Left lung (tissue), 10 donors: ENCODE measurements around the gene COL5A1. TPM values are rescaled to one million over a fixed set of nuclear protein-coding genes. Genes with fewer than 3 reads are reported as not detected.

Experiments used
- ATAC-seq: fragments of 200-7000 bp; cut with Tn5 transposase; one replicate; pipeline ENCODE4 v1.9.1; 2020; ENCODE audit warnings: moderate library complexity
- DNase-seq, 4 donors: peaks; one replicate each; pipeline ENCODE4 v3.0.0-alpha.2; 2013 to 2020
- H3K27ac ChIP-seq, 2 donors: fragments of 200-600 bp; sonication (generic) in 1 of 2; one replicate each; pipeline versions ENCODE4 v1.5.0 to v1.8.0; 2020 to 2021
- H3K27me3 ChIP-seq, 2 donors: fragments of 200-600 bp; sonication (generic) in 1 of 2; one replicate each; pipeline versions ENCODE4 v1.5.0 to v1.8.0; 2020 to 2021
- H3K36me3 ChIP-seq, 2 donors: fragments of 200-600 bp; sonication (generic) in 1 of 2; one replicate each; pipeline versions ENCODE4 v1.5.0 to v1.8.0; 2020 to 2021
- H3K4me1 ChIP-seq, 2 donors: fragments of 200-600 bp; one replicate each; pipeline ENCODE4 v1.8.0; 2021
- H3K4me3 ChIP-seq, 2 donors: fragments of 200-600 bp; sonication (generic) in 1 of 2; one replicate each; pipeline versions ENCODE4 v1.5.0 to v1.8.0; 2020 to 2021; ENCODE audit warnings: mild to moderate bottlenecking in 1 of 2
- H3K9me3 ChIP-seq, 2 donors: fragments of 200-600 bp; sonication (generic) in 1 of 2; one replicate each; pipeline versions ENCODE4 v1.5.0 to v1.8.0; 2020 to 2021
- intact Hi-C, 2 donors: fragments of 100-400 bp; cut with DNase I; formaldehyde crosslinking; loops; one replicate each; pipeline versions ENCODE4 v1.11.2 to v1.14.2; 2022
- polyA plus RNA-seq, 6 donors: library from polyadenylated mRNA; unstranded; fragments of 120-200 nt; gene quantifications; one replicate each; pipeline ENCODE4 v1.2.1, GENCODE V29; 2013; ENCODE audit not compliant: insufficient read length in 6 of 6
- total RNA-seq, 2 donors: library from RNA; stranded (reverse); fragmentation: NEBNext Ultra II Directional; extraction: Animal tissue kit (Norgen Biotek cat#: 25700); gene quantifications; one replicate each; pipeline ENCODE4 v1.2.1, GENCODE V29; 2021
- TF ChIP-seq, protein P1 (sequence below), 2 donors: fragments of 200-600 bp; sonication (generic) in 1 of 2; IDR thresholded peaks; one replicate each; pipeline versions ENCODE4 v1.5.0 to v1.8.0; 2021; ENCODE audit warnings: antibody characterized with exemption in 2 of 2
- donor health status: DM: no; HTN: yes; CAD: no.
- donor health status: DM: no; HTN: no; CAD: no.

COL5A1 gene
- total and polyA plus RNA-seq, 8 donors: 168 to 357 (median 213) TPM

- TF ChIP-seq, protein P1, sequence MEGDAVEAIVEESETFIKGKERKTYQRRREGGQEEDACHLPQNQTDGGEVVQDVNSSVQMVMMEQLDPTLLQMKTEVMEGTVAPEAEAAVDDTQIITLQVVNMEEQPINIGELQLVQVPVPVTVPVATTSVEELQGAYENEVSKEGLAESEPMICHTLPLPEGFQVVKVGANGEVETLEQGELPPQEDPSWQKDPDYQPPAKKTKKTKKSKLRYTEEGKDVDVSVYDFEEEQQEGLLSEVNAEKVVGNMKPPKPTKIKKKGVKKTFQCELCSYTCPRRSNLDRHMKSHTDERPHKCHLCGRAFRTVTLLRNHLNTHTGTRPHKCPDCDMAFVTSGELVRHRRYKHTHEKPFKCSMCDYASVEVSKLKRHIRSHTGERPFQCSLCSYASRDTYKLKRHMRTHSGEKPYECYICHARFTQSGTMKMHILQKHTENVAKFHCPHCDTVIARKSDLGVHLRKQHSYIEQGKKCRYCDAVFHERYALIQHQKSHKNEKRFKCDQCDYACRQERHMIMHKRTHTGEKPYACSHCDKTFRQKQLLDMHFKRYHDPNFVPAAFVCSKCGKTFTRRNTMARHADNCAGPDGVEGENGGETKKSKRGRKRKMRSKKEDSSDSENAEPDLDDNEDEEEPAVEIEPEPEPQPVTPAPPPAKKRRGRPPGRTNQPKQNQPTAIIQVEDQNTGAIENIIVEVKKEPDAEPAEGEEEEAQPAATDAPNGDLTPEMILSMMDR (IDR thresholded peaks at IDR 0.05): no peak
- DNase-seq (no peak), ATAC-seq (no peak)
- no peak overlapping the region for H3K4me3 ChIP-seq
- H3K9me3 ChIP-seq: no peaks in the 10 kb centered on the region
- peaks cover 0 to 5% of the 10 kb centered on the region in 2 donors for H3K36me3 ChIP-seq
- peaks cover 0 to 37% of the 10 kb centered on the region in 2 donors for H3K27me3 ChIP-seq
- H3K4me1 ChIP-seq: peaks cover 0 to 3% of the 10 kb centered on the region in 2 donors
- intact Hi-C loops: no loop called here
- H3K27ac ChIP-seq: no peak overlapping the region
Observed at GRCh38 chr9:134778156-134778555, 136.6 kb downstream of the COL5A1 start.

DNA sequence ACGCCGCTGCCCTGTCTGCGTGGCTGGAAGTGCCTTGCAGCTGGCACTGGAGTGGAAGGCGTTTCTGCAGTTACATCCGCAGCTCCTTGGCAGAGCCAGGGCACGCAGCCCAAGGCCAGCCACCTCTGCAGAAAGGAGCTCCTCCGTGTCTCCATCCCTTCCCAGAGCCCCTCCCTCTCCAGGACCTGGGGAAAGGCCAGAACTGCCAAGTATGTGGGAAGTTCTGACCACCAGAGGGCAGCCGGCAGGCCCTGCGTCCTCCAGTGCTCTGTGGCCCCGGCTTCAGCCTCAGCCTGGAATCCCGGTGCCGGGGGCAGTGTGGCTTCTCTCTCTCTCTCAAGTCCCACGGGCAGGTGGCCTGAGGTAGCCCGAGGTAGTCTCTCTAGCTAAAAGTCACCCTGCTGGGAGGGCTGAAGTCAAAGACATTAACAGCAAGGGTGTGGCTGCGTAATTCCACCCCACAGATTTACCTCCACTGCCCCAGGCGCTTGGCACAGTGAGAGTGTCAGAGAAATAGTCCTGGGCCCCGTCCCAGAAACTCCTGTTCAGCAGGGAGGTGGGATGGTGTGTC lies 137.3 kb downstream of the COL5A1 start:
- TF ChIP-seq, protein P1 (IDR thresholded peaks at IDR 0.05): peak; percentile 37 to 51
- Histone ChIP-seq H3K4me3 (no peak overlapping the region), H3K27ac (no peak overlapping the region), H3K36me3 (peaks cover 0 to 5% of the 10 kb centered on the region in 2 donors), H3K9me3 (no peaks in the 10 kb centered on the region), H3K4me1 (peaks cover 0 to 6% of the 10 kb centered on the region in 2 donors), H3K27me3 (peaks cover 0 to 45% of the 10 kb centered on the region in 2 donors)
- intact Hi-C loops: no loop called here
- DNase-seq: peak in 2 of 4 donors; percentile 38 to 58
- peak; percentile 72 for ATAC-seq

DNA sequence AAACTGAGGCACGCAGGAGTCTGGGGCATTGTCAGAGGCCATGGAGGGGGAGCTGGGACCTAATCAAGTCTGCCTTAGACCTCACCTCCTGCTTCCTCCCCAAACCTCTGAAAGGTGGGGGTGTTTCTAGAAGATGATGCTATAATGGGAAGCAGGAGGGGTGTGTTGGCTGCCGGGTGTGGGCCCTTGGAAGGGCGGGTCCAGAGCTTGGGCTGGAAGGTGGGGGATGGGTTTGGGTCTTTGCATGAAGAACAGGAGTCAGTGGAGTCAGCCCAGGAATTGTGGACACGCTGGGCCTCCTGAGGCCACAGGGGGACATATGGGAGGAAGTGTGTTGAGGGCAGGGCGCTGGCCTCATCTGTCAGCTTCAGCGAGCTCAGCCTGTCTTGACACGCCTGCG lies 138.0 kb downstream of the COL5A1 start:
- ATAC-seq: no peak
- TF ChIP-seq, protein P1 (IDR thresholded peaks at IDR 0.05): no peak
- Histone ChIP-seq H3K4me1 (peaks cover 0 to 6% of the 10 kb centered on the region in 2 donors), H3K27me3 (peaks cover 0 to 51% of the 10 kb centered on the region in 2 donors), H3K9me3 (no peaks in the 10 kb centered on the region), H3K27ac (no peak overlapping the region), H3K4me3 (no peak overlapping the region), H3K36me3 (peaks cover 0 to 5% of the 10 kb centered on the region in 2 donors)
- intact Hi-C loops: loop anchor here in 1 of 2 donors (10.0 kb wide), 1 partner anchor 205 kb away; no protein-coding TSS in a partner anchor
- no peak for DNase-seq

- Histone ChIP-seq H3K4me3 (no peak overlapping the region), H3K9me3 (no peaks in the 10 kb centered on the region), H3K4me1 (peaks cover 0 to 6% of the 10 kb centered on the region in 2 donors), H3K36me3 (peaks cover 0 to 12% of the 10 kb centered on the region in 2 donors), H3K27ac (no peak overlapping the region), H3K27me3 (peaks cover 0 to 62% of the 10 kb centered on the region in 2 donors)
- TF ChIP-seq, protein P1 (IDR thresholded peaks at IDR 0.05): peak in 1 of 2 donors; percentile 11
- DNase-seq (no peak), ATAC-seq (no peak)
- intact Hi-C loops: loop anchor here in 1 of 2 donors (10.0 kb wide), 1 partner anchor 203 kb away; no protein-coding TSS in a partner anchor
Observed at GRCh38 chr9:134781591-134782302, 140.1 kb downstream of the COL5A1 start.
